Measurements from ENCODE around the gene ABI2.
A peak's percentile ranks its signal among the peaks of the same experiment; 100 is the strongest.

The ABI2 gene

DNA sequence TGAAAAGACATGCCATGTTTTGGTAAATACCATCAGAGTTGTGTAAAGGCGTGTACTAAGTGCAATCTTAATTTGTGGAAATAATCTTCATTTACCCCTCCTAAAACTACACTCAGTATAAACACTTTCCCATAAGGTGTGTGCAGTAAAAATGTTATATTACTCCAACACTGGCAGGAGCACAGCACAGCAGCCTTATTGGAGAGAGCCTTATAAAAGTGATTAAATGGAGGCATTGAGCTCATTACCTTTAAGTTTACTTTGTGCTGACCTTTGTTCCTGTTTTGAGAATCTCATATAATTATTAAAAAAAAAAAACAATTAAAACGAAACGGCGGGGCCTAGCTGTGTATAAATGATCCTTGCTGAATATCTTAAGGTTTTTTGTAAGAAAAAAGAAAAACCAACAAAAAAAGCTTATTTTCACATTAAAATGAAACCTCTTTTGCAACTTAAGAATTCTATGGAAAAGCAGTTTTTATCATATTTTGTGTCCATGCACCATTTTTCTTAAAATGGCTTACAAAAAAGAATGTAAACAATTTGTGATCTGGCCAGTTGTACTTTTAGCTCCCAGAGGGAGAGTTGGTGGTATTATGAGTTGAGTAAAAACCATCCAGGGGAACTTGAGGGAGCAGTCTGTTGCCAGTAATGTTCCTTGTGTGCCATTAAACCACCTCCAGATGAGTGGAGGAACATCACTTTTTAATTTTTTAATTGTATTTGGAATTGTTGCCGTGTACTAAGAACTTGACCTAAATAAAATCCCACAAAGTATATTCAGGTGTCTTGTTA lies 103.4 kb downstream of the ABI2 start:
- DNase-seq: no peak

DNA sequence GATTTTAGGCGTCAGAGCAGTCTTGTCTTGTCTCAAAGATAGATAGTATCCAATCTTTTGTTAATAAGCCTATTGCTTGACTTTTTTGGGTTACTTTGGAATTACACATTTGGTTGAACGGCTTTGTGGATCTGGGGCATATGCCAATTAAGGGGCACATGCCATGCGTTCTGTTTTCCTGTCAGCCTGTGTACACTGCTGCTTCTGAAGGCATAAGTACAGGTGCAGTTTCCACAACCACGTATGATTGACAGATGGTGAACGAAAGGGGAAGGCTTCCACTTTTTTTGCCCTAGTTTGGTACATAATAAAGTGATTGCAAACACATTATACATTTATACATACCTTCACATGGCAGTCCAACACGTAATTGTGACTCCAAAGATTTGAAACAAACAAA lies 104.6 kb downstream of the ABI2 start:
- no peak for DNase-seq

DNA sequence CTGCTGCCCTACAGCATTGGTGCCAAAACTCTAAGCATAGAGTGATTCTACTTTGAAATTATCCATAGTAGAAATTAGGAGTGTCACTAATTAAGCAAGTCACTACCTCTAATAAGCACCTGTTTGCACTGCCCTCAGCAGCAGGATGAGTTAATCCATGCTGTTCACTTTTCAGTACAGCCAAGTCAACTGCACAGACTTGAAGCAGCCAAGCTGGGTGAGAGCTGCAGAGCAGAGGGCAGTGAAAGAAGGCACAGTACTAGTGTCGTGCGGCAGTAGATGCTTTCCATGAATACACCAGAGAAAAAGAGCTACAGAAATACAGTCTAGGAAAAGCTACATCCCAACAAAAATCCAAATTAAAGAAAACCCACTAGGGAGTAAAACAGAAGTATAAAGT lies 108.3 kb downstream of the ABI2 start:
- no peak for DNase-seq

DNA sequence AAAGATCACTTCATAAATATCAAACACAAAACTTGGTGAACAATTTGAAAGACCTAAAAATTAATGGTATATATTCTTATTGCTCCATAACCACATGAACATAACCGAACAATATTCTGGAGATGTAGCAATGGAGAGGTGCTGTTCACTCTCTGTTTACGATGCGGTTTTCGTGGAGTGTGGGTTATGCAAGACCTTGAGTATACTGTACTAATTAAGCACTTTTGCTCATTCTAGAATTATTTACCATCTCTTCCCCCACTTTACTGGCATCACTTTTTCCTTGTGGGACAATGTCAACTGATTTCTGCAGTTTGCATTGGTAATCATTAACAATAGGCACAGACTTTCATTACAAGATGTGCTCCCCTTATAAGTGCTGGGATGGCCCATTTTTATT lies 109.3 kb downstream of the ABI2 start:
- no peak for DNase-seq

DNA sequence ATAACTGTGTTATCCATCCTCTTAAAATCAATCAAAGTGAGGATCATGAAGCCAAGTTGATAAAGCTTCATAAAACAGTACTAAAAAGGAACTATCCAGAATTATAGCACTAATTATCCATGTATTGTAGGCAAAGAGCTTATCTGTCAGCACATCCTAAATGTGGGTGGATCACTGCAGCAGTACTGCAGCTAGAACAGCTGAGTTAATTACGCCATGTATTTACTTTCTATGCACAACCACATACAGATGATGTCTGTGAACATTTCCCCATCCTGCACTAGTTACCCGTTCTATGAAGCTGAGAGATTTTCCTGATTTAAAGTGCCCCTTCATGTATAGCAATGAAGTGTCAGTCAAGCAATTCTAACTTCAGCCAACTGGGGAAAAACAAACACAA lies 110.3 kb downstream of the ABI2 start:
- no peak for DNase-seq

DNA sequence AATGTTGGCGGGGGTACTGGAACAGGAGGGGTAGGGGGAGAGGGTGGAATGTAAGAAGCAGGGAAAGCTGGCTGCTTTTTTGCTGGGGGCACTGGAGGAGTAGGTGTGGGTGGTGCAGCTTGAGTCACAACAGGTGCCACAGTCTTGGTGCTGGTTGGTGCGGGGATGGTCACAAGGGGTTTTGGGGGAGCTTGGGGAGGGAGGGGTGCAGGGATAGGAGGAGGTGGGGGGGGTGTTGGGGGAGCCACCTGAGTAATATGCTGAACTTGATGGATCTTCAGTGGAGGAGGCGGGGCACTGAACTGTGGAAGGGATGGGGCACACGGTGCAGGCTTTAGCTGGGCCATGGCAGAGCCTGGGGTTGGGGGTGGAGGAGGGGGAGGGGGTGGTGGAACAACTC lies 112.5 kb downstream of the ABI2 start:
- DNase-seq: no peak

DNA sequence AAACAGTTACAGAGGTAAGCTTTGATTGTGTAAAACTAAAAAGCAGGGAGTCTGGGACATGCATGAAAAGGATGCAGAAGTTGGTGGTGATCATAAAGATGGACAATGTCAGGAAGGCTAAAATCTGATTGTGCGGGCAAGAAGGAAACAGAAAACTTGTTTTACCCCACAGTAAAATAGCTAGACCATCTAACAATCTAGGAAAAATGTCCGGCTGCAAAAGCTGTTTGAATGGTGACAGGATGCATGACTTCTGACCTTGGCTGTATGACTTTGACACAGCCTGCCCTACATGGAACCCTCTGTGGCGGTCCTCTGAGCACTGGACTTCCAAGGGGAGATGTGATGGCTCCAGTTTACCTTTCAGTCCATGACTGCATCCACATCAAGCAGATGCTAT lies 113.3 kb downstream of the ABI2 start:
- no peak for DNase-seq

DNA sequence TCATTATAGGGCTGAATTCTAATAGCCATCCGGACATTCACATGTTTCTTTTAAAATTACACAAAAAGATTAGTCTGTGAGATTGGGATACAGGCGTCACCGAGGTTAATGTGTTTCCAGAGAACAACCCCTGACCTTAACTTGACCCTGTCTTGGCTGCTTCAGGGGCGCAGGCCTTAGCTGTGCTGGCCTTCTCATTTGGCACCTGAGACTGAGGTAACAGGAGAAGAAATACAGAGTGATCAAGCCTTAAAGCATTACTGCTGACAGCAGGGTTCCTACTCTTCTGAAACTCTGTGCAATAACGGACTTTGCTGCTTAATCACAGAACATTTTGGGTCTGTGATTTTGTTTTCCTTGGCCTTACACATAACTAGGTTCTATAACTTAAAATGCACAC lies 114.3 kb downstream of the ABI2 start:
- DNase-seq: no peak

DNA sequence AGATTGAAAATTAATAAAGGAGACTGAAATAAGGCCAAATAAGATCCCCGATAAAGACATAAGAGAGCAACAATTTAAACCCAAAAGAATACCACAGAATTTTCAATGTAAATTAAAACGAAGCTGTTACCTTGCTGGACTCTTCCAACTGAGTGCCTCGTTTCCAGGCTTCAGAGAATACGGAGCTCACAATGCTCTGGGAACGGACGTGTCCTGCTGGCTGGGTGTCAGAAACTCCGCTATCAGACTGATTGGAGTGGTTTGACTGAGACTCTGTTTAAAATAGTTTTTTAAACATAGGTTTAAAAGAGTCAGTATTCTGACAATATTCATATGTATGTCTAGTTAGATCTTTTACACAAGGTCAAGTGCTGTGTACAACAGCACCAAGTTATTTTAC lies 116.5 kb downstream of the ABI2 start:
- DNase-seq: no peak

DNA sequence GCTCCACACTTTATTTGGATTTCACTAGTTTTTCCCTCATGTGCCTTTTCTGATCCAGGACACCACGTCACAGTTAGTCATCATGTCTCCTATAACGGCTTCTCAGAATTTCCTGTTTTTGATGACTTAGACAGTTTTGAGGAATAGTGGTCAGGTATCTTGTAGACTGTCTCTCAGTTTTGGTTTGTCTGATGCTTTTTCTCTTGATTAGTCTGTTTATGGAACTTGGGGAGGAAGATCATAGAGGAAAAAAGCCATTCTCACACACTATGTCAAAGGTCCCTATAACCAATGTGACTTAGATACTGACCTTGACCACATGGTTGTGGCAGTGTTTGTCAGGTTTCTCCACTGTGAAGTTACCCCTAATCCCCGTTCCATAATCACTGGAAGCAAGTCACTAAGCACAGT lies 117.9 kb downstream of the ABI2 start:
- DNase-seq: no peak

DNA sequence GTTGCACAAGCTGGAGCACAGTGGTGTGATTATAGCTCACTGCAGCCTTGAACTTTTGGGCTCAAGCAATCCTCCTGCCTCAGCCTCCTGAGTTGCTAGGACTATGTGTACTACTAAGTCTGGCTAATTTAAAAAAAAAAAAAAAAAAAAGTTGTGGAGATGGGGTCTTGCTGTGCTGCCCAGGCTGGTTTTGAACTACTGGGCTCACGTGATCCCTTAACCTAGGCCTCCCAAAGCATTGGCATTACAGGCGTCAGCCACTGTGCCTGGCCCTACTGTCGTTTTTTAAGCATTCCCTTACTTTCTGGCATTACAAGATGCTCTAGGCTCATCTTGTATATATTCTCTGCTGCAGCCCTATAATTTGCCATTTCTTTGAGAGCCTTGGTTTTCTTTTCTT lies 118.6 kb downstream of the ABI2 start:
- DNase-seq: no peak

DNA sequence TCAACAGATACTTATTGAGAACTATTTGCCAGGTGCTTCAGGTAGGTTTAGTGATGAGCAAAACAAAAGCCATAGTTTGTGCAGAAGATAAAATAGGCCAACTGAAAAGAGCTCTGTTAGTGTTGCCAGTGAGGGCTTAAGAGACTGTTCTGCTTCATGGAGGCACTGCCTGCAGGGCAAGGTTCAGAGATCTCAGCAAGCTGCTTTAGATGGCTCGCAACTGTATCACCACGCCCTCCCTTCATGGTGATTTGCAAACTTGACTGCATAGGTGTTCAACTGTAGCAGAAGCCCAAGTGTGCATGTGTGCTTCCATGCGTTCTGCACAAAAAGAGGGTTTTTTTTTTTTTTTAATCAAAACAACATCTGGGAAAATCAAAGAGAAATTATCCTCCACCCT lies 122.4 kb downstream of the ABI2 start:
- no peak for DNase-seq

DNA sequence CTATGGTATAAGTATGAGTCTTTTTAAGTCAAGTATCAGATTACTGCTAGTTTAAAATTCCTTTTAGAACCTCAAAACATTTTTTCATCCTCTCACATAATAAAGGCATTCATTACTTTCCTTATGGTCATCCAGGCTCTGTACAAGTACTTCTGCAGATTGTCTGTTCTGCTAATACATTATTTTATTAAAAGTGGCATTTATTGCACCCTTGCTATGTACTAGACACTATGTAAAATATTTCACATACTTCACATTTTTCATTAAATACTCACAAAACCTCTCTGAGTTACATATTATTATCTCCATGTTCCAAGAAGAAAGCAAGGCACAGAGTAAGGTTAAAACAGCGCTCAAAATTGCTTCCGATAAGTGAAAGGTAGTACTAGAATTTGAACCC lies 122.8 kb downstream of the ABI2 start:
- DNase-seq: no peak

DNA sequence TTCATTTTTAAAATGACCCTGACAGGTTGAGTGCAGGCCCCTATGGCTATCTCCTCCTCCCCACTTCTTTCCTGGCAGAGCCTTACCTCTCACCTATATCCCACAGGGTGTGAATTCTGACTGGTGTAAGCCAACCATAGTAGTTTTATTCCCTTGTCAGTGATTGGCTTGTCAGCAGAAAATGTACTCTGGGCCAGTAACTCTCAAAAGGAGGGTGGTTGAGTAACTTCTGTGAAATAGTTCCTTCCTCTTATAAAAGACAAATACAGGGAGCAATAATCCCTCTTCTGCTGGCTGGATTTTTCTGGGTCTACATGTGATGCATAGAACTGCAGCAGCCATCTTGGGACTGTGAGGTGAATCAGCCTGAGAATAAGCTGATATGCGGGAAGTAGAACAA lies 123.5 kb downstream of the ABI2 start:
- DNase-seq: no peak

DNA sequence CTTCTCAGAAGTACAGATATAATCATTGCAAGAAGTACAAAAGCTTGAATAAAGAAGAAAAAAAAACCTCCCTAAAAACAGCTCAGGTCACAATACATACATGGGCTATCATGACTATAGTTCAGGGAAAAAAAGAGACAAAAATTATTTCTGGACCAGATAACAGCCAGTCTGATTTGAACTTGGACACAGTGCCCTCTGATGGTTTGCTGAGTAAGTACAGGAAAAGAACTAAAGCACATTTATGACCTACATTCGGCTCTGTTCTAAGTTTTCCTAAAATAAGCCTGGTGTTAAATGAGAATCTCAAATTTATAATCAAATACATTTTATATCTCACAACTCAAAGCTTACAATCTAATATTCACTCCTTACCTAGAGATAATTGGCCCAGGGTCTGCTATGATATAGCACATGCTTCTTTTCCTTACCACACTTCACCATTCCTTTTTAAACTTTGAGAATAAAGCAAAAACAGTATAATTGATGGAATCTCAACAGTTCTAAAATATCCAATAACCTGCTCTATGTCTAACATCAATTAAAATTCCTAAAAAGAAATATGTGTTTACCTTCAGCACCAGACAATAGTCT lies 125.8 kb downstream of the ABI2 start:
- no peak for DNase-seq

DNA sequence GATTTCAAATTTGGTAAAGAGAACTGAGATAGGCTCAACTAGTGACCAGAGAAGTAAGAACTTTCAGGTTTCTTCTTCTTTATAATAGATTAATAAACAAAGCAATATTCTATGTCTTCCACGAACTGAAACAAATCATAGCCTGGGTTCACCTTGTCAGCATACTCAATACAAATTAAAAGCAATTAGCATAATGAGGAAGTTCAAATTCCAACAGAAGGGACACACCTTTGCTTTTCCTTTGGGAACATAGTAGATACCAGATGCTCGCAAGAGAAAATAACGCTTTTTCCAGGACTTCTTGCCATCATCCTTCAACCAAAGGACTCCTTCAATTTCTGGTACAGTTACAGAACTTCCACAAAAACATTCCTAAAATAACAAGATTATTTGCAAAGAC lies 127.0 kb downstream of the ABI2 start:
- DNase-seq: no peak

DNA sequence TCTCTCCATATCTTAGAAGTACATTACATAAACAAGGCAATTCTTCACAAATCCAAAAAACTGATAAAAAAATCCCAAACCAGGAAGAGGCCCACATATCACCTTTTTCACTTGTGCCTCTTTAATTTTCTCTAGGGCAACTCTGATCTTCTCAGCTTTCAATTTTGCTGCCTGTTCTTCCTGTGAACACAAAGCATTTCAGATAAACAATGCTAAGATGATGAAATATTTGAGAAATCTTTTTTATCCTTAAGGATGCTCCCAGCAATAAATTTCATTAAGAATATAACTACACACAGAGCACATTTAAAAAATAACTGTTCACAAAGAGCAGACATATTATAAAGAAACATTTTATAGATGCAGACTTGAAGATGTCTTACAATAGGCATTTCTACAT lies 133.6 kb downstream of the ABI2 start:
- DNase-seq: no peak

DNA sequence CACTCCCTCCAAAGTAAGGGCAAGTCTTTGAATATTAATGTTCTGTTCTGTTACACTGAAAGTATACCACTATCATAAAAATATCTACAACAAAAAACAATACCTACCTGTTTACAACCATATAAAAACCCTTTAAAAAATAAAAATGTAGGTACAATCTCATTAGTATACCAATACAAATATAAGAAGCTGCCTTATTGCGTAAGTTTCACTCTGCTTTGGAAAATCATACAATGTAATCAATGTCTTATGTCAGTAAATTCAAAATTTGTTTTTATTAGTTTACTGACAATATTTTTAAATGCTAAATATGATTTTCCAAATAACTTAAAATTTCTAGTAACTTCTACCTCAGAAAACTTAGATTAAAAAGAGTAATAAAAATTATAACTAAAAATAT lies 134.1 kb downstream of the ABI2 start:
- no peak for DNase-seq

DNA sequence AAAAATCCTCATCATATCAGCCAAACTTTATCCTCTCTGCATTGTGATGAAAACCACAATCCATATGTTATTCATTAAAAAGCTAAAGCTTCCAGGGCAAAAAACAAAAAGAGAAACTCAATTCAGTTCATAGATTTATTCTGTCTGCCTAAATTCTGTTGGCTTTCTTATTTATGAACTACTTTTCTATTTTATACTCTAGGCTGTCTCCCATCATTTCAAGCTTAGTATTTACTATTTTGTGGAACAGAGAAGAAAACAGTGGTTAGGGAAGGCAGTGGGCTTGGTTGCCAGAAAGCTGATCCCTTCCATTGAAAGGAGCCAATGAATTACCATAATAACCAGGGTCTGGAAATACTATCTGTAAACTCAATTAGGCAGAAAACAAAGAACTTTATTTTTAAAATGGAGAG lies 135.1 kb downstream of the ABI2 start:
- DNase-seq: peak; percentile 61

DNA sequence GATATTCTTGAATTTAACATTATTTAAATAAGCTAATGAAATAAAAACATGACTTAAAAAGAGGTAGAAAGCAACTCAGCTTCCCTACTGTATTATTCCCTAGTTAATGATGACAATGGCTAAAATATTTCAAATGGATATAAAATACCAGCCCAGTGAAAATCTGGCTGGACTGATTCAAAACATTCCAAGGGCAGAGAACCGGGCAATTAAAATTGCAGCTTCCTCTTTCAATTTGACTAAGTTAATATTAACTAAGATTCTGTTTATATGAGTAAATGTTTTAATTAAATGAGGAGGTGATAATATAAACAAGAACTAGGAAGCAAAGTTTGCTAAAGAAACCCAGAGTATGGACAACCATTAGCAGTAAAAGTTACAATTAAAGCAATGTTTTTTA lies 141.4 kb downstream of the ABI2 start:
- DNase-seq: no peak

DNA sequence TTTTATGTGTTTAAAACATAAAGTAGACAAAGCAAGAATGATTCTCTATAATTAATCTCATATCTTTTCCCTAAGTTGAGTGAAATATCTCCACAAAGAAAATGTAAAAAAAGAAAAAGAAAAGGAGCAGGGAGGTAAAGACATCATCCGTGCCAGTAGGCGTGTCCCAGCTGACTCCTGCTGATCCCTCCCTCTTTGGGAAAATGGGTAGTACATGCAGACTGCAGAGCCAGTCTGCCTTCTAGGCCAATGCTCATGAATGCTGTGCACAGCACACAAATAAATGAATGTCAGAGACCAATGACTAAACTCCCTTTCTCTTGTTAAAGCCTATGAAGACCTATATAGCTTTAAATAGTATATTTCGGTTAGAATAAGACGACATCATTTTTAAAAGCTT lies 142.2 kb downstream of the ABI2 start:
- DNase-seq: no peak

DNA sequence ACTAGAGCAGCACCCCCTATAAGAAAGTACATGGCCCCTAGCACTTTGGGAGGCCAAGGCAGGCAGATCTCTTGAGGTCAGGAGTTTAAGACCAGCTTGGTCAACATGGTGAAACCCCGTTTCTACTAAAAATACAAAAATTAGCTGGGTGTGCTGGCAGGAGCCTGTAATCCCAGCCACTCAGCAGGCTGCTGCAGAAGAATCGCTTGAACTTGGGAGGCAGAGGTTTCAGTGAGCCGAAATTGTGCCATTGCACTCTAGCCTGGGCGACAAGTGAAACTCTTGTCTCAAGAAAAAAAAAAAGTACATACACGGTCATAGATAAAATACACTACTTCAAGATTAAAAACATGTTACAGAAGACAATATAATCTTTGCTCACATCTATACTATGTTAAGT lies 143.1 kb downstream of the ABI2 start:
- no peak for DNase-seq

DNA sequence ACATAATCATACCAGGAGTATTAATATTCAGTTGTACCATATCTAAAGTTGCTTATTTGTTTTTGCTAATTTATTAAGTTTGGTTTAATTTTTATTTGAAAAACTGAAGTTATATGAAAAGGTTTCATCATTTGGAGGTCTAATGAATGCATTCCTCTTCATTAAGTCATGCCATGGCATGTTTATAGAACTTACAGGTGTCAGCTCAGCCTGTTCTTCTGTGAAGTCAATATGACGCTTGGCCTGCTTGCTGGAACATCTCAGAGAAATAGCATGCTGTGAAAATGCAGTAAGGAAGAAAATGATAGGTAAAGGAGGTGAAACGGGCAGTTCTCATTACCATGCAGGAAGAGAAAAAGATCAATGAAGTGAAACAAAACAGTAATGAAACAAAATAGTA lies 148.7 kb downstream of the ABI2 start:
- DNase-seq: no peak

DNA sequence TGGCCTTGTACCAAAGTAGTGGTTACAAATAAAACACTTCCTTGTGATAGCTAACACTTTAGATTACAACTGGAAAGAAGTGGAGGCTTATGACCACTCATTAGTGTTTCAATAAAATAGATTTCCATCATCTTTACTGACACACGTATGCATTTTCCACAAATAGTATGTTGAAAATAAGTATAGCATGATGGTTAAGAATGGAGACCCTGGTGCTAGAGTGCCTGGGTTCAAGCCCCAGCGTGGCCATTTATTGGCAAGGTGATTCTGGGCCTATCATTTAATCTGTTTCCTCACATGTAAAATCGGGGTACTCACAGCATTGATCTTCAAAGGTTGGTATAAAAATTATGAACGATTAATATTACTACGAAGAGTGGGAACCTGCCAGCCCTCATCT lies 152.4 kb downstream of the ABI2 start:
- DNase-seq: no peak
